Measurements from ENCODE around the gene TMEM45A.
A peak's percentile ranks its signal among the peaks of the same experiment; 100 is the strongest.
"Not testable (repeated sequence)": the region's sequence is repeated elsewhere in the genome, so short reads cannot be mapped to it uniquely, and the experiment has no call there.

Gene TMEM45A

DNA sequence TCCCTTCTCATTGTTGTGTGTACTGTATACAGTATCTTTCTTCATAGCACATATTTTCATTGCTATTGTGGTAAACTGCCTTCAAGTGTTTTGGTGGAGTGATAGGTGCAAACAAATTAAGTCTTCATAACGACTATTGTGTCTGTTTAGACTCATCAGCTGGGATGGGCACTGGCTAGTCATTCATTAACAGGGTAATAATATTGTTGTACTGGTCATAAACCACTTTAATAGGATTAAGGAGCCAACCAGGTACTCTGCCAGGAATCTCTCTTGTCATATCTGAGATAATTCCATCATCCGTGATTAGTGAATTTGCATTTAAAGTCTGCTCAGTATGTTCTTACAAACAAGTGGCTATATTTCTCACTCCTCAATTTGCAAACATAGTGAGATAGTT lies 10.2 kb upstream of the TMEM45A start:
- no peak for FAIRE-seq
- DNase-seq (ENCODE audit: low spot score) = no peak

DNA sequence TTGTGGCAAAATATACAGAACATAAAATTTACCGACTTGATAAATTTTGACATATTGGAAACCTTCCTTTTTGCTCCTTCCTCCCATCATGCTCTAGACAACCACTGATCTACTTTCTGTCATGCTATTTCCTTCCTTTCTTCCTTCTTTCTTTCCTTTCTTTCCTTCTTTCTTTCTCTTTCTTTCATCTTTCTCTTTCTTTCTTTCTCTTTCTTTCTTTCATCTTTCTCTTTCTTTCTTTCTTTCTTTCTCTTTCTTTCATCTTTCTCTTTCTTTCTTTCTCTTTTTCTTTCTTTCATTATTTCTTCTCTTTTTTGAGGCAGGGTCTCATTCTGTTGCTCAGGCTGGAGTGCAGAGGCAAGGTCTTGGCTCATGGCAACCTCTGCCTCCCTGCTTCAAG lies 8.9 kb upstream of the TMEM45A start:
- FAIRE-seq = no peak

DNA sequence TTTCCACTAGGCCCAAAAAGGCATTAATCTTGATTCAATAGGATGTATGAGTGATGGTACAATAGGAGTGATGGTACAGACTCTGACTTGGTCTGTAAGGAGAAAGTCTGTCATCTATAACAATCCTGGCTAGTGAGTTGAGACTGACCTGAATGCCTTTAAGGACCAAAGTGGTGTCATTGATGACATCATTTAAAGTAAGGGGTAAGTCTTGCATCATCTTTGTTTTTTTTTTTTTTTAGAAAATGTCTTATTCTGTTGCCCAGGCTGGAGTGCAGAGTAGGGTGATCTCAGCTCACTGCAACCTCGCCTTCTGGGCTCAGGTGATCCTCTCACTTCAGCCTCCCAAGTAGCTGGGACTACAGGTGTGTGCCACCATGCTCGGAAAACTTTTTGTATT lies 5.6 kb upstream of the TMEM45A start:
- FAIRE-seq = no peak
- no peak for DNase-seq (ENCODE audit: low spot score)

More for the DNA sequence above, 8.9 kb upstream of the TMEM45A start:
- DNase-seq (ENCODE audit: low spot score) = no peak

DNA sequence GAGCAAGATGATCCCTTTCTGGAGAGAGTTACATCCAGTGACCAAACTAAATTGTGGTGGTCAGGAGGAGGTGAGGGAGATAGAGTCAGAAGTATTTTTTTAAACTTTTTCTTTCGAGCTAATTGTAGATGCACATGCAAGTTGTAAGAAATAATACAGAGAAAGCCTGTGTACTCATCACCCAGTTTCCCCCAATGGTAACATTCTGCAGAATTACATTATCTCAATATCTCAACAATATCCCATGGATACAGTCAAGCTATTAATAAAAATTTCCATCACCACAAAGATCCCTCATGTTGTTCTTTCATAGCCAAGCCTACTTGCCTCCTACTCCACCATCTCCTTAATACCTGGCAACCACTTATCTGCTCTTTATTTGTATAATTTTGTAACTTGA lies 3.3 kb upstream of the TMEM45A start:
- FAIRE-seq (no peak), DNase-seq (ENCODE audit: low spot score) (no peak)

DNA sequence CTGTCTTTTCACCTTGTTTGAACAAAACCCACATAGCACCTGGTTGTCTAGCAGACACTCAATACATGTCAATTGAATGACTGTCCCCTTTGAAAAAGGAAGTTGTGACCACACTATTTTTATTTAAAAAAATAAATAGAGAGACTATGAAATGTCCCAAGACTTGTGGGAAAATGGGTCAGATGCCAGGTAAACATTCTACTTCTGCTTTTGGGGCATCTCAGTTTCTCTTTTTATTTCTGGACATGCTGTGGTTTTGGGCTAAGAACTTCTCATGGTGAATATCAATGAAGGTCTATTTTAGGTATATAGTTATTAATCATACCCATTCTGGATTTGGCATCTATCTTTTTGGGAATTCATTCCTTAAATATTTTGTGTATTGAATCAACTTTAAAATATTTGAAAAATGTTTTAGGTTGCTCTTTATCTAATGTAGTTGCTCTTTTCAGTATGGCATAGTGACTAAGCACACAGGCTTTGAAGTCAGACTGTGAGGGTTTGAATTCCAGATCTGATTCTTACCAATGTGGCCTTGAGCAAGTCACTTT lies 4.4 kb downstream of the TMEM45A start:
- peak; percentile 89 for DNase-seq (ENCODE audit: low spot score)
- peak; percentile 88 for FAIRE-seq

DNA sequence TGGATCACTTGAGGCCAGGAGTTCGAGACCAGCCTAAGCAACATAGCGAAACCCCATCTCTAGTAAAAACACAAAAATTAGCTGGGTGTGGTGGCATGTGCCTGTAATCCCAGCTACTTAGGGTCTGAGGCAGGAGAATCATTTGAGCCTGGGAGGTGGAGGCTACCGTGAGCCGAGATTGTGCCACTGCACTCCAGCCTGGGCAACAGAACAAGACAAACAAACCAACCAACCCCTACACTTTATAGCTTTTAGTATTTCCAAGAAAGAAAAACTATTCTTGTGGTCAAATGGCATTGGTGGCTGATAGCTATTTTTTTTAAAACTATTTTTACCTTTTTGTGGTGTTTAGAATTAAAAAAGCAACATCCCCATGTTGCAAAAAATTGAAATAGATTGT lies 7.2 kb downstream of the TMEM45A start:
- FAIRE-seq = no peak
- DNase-seq (ENCODE audit: low spot score) = no peak

DNA sequence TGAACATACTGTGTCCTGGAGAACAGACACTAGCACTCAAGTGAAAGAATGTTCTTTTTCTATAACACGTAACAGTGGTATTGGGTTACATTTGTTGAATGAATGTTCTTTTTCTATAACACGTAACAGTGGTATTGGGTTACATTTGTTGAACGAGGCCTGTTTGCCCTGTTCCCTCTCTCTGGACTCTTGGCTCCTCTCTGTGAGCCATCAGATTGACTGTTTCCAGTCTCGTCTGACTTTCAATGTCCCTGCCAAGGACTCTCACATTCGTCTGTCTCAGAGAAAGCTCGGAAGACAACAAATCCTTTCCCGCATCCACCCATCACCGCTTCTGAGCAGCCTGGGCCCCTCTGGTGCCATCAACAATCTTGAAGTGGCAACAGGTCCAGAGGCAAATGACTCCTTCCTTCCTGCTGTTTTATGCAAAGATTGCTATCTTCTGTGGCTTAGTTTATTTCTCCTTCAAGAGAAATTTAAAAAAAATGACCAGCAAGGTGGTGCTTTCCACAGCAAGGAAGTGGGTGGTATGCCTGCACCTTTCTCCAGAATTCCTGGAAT lies 8.0 kb downstream of the TMEM45A start:
- DNase-seq (ENCODE audit: low spot score) (no peak), FAIRE-seq (no peak)

DNA sequence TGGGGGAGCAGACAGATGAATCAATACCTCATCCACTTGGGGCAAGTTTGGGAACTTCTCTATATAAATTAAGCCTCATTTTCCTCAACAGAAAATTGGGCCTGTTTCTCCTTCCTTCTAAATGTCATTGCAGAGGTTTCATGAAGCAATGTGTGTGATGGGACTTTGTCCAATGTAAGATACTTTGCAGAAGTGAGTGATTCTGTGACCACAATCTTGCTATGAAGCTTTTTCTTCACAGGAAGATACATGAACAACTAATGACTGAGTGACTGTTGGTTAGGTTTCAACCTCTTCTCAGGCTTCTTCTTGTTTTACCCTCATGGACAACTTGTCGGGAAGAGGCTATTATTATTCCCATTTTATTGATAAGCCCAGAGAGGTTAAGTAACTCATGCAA lies 11.0 kb downstream of the TMEM45A start:
- DNase-seq (ENCODE audit: low spot score) = no peak
- FAIRE-seq = no peak

DNA sequence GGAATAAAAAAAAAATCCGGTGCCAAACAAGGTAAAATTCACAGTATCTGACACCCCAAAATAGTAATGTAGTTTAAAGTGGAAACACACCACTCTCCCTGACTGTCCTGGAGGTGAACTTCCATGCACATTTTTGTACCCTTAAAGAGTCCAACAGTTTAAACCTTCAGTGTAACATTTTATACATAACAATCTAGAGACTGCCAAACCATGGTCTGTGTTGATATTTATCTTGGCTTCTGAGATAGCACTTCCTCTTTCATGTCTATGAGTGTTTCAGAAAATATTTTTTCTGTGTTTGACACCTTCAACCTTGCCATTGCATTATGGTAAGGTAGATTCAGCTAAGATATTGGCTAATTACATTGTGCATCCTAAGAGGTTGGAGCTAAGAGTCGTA lies 13.9 kb downstream of the TMEM45A start:
- FAIRE-seq (no peak), DNase-seq (ENCODE audit: low spot score) (no peak)

DNA sequence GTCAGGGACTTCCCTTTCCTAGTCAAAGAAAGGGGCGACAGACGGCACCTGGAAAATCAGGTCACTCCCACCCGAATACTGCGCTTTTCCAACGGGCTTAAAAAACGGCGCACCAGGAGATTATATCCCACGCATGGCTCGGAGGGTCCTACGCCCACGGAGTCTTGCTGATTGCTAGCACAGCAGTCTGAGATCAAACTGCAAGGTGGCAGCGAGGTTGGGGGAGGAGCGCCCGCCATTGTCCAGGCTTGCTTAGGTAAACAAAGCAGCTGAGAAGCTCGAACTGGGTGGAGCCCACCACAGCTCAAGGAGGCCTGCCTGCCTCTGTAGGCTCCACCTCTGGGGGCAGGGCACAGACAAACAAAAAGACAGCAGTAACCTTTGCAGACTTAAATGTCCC lies 17.4 kb downstream of the TMEM45A start:
- DNase-seq (ENCODE audit: low spot score); FAIRE-seq: not testable (repeated sequence)

DNA sequence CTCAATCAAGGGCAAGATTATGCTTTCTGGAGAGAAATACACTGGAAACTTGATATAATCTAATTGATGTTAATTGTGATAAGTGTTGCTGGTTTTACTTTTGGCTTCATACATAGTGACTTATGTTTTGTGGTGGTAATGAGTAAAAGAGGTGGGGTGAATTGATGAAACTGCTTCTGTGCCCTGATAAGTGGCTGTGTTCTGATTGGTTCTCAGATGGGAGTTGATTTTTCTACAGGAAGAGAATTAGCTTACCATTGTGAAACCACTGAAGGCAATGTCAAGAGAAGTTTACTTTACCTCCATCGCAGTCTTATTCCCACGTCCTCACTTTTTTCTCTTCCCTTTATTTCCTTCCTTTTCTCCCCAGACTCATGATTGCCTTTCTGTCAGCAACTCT lies 23.8 kb downstream of the TMEM45A start:
- DNase-seq (ENCODE audit: low spot score) = no peak
- no peak for FAIRE-seq

DNA sequence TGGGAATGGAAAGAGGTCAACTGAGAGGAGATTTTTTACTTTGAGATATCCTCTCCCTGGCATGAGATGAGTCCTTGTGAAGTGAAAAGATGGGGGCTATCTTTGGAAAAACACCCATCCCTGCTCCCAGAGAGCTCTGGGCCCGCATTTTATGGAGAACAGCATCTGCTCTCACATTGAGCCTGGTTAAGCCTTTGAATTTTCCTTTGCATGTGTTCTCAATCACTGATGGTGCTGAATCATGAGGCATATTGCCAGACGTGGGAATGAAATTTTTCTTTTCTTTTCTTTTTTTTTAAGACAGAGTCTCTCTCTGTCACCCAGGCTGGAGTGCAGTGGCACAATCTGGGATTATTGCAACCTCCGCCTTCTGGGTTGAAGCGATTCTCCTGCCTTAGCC lies 24.4 kb downstream of the TMEM45A start:
- no peak for FAIRE-seq
- DNase-seq (ENCODE audit: low spot score) = no peak

DNA sequence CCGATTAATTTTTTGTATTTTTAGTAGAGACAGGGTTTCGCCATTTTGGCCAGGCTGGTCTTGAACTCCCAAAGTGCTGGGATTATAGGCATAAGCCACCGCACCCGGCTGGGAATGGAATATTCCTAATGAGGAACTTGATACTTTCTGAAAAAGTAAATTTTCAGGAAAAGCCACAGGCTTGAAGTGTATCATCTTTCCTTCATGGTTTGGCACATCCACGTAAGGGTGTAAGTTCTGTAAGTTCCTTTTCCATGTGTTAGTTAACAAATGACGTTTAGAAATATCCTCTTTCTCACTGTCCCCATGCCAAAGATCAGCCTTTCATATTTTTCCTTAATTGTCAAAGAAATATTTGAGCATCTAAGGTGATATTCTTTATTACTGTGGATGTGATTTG lies 24.9 kb downstream of the TMEM45A start:
- no peak for FAIRE-seq
- no peak for DNase-seq (ENCODE audit: low spot score)

DNA sequence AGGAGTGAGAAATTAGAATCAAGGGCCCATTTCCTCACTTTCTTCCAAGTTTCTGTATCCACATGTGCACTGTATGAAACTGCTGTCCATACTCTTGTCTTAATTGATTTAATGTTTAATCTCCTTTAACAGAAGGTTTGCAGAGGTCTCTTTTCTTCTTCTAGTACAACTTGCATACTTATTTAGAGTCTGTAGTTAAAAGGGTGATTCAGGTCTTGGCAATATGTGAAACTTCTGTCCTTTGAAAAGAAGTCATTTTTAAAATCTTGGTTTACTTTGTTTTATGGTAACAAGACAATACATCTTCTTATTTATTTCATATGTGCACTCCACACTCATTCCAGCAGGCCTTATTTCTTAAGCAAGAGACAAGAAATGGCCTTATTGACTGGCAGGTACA lies 25.8 kb downstream of the TMEM45A start:
- DNase-seq (ENCODE audit: low spot score) (no peak), FAIRE-seq (no peak)

DNA sequence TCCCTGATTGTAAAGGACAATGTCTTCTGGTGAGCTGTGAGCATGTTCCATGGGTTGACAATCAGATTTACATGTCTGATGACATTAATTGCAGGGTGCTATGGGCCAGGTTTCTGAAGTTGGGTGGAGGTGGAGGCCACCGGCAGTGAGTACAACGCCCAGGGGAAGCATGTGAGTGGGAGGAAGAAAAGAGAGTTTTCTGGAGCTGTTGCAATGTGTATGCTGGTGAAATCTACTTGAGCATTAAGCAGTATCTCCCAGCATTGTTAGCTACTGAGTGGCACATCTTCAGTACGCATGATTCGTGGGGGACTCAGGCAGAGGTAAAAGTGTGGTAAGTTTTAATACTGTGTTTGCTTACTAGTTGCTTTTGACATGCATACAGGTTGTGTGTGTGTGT lies 26.6 kb downstream of the TMEM45A start:
- DNase-seq (ENCODE audit: low spot score) = no peak
- FAIRE-seq = no peak

DNA sequence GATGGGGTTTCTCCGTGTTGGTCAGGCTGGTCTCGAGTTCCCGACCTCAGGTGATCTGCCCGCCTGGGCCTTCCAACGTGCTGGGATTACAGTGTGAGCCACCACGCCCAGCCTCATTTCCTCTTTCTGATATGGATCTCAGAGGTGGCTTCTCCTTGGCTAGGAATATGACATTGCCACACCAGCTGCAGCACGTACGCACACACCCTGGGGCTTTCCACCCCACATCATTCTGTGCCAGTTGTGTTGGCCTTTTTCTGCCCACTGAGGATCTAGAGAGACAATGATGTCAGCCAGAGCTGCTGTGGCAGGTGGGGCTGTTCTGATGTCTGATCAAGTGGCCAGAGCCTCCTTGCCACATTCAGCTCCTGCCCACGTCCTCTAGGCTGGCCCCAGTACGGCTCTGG lies 29.0 kb downstream of the TMEM45A start:
- DNase-seq (ENCODE audit: low spot score) (no peak), FAIRE-seq (no peak)

DNA sequence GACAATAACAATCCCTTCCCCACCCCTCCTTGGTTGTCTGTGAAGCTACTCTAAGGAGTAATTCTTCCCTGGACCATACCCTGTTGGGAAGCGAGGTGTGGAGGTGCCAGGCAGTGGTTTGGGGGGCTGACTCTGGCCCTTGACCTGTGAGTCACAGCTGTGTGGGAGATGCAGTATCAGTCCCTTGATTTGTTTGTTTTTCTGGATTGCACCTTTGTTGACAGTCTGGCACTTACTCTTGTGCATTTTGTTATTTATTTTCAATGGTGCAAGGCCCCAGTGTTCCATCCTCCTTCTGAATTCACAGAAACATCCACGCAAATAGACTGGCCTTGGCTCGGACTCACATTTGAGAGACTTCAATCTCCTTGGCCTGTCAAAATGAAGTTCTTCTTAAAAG lies 29.7 kb downstream of the TMEM45A start:
- FAIRE-seq = no peak
- DNase-seq (ENCODE audit: low spot score) = no peak

DNA sequence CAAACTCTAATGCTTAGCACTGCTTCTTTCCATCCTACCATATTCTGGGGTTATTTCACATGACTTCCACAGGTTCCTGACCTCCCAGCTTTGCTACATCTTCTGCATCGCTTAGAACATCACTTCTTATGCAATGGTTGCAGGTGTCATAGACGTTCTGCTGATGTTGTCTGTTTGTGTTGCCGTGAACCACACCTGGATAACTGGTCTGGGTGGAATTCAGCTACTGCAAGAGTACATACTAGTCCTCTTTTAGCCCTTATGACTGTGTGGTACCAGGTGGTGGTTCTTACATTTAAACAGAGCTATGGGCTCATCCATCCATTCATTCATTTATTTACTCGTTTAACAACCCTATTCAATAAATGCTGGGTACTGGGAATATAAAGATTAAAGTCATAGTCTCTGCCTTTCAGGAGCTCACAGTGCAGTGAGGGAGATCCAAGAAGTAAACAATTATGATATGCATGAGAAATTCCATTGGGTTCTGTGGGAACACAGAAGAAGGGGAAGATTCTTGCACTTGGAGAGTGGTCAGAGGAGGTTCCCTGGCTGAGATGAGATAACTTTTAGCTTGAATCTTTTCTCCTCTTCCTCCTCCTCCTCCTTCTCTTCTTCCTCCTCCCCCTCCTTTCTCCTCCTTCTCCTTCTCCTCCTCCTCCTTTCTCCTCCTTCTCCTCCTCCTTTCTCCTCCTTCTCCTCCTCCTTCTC lies 30.8 kb downstream of the TMEM45A start:
- DNase-seq (ENCODE audit: low spot score) (no peak), FAIRE-seq (no peak)

DNA sequence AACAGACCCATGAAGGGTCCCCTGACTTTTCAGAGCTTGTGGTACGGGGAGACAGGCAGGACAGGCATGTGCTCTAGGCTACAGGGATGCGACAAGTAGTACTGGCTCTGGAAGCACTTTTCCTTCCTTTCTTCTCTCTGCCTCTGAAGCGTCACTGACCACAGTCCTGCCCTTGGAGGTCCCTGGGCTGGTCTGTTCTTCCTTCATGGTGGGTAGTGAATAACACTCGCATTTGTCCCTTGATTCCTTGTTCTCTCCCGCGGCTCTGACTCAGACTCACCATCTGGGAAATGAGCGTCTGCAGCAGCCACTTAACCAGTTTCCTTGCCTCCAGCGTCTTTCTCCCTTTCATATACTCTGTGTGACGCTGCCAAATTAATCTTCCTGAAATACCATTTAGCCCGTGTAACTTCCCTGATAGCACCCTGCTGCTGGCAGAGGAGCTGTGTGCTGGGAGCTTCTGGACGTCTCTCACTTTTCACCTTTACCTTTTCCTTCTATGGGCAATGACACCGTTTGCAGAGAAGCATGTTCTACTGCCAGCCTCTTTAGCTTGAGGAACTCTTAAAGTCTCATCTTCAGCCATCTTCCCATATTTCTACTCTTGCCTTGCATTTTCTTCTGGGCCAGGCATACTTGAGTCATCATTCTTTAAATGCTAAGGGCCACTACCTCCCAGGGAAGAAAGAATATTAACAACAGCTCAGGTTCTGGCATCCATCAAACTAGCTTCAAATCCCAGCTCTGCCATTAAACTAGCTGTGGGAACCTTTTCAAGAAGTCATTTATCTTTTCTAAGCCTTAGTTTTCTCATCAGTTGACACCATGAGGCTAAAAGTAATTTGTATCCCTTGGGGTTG lies 33.6 kb downstream of the TMEM45A start:
- FAIRE-seq = peak; percentile 71
- peak; percentile 62 for DNase-seq (ENCODE audit: low spot score)

DNA sequence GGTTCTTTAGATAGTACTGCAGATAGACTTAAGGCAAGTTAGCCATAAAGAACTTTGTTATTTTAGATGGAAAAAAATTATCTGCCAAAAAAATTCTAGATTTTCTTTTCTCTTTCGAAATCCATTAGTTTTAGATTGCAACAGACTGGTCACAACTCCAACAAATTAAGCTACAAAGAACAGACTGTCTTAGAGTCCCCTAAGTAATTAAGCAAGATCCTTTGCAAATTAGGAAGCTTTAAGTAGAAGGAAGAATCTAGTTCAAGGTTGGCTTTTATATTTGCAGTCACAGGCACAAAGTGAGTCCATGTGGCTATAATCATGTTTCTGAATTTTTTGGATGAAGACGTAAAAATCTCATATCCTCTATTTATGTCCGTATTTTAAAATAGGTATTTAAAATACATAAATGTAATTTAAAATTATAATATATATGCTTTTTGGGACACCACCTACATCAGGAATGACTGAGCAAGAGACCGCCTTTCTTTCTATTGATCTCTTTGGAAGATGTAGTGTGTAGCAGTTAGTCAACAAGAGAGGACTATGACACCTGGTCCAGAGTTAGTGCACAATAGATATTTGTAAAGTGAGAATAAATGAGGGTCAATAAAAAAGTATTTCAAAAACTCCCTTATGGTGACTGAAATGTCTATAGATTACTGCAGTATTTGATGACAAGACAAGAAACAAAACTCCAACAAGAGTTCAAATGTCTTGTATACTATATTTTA lies 34.4 kb downstream of the TMEM45A start:
- FAIRE-seq = no peak
- no peak for DNase-seq (ENCODE audit: low spot score)

DNA sequence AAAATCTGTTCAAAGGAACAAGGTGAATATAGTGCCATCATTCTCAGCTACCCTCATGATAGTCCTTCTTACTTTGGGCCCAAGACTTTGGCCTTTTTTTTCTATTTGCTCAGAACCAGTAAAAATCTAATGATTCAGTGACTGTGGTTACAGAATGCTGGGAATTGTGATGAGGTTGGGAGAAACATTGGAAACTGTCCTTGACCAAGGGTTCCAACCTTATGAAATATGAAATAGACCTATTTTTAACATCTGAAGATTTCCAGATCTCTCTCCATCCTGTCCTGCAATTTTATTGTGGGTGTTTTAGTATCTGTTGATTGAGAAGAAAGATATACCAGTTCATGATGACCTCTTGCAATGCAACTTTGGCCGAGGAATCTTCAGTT lies 34.9 kb downstream of the TMEM45A start:
- DNase-seq (ENCODE audit: low spot score) = no peak
- FAIRE-seq = no peak

DNA sequence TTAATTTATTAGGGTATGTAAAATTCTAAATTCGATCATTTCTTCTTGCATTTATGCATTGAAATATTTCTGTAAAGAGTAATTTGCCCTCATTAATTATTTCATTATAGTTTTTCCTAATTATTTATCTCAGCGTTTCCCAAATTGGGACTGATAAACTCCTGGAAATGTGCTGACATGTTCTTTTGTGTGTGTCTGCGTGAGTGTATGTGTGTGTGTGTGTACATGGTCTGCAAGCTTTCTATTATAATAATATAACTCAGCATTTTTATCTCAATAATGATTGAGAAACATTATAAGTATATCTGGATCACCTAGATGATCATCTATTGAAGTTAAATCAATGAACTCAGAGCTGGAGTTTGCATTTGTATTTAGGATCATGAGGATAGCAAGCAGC lies 38.7 kb downstream of the TMEM45A start:
- no peak for FAIRE-seq
- DNase-seq (ENCODE audit: low spot score) = no peak

Measured in RCC 7860 (cell line).